Measurements from ENCODE around the gene PKMYT1.

GRCh38 chr16:2966043-2966807, 14.0 kb downstream of the PKMYT1 start:
- TF ChIP-seq, protein P1, sequence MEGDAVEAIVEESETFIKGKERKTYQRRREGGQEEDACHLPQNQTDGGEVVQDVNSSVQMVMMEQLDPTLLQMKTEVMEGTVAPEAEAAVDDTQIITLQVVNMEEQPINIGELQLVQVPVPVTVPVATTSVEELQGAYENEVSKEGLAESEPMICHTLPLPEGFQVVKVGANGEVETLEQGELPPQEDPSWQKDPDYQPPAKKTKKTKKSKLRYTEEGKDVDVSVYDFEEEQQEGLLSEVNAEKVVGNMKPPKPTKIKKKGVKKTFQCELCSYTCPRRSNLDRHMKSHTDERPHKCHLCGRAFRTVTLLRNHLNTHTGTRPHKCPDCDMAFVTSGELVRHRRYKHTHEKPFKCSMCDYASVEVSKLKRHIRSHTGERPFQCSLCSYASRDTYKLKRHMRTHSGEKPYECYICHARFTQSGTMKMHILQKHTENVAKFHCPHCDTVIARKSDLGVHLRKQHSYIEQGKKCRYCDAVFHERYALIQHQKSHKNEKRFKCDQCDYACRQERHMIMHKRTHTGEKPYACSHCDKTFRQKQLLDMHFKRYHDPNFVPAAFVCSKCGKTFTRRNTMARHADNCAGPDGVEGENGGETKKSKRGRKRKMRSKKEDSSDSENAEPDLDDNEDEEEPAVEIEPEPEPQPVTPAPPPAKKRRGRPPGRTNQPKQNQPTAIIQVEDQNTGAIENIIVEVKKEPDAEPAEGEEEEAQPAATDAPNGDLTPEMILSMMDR (IDR thresholded peaks at IDR 0.05; ENCODE audit: borderline replicate concordance, extremely low read depth, low read length, poor library complexity, severe bottlenecking) = no peak
- TF ChIP-seq EZH2 (IDR thresholded peaks at IDR 0.05; ENCODE audit: borderline replicate concordance, low read depth, low read length, severe bottlenecking) = no peak

Data from DND-41 (cell line).